ENCODE measurements around the gene BRD1.

The BRD1 gene

GRCh38 chr22:49736538-49736937 is 91.1 kb downstream of the BRD1 start:
- FAIRE-seq = no peak
- TF ChIP-seq PAX5 (IDR thresholded peaks at IDR 0.05; ENCODE audit: insufficient read depth, low read length, severe bottlenecking) (no peak), POLR2A (IDR thresholded peaks at IDR 0.05; ENCODE audit: low read depth, low read length) (no peak), SPI1 (IDR thresholded peaks at IDR 0.05; ENCODE audit: low read depth, low read length) (no peak), POU2F2 (IDR thresholded peaks at IDR 0.05; ENCODE audit: low read depth, low read length) (no peak), POLR2AphosphoS5 (IDR thresholded peaks at IDR 0.05; ENCODE audit: low read depth, low read length) (no peak), TAF1 (IDR thresholded peaks at IDR 0.05; ENCODE audit: low read depth, low read length) (no peak)
- no peak for DNase-seq (ENCODE audit: insufficient read length, low spot score)

- no peak for FAIRE-seq
- DNase-seq (ENCODE audit: insufficient read length, low spot score) = no peak
- TF ChIP-seq TAF1 (IDR thresholded peaks at IDR 0.05; ENCODE audit: low read depth, low read length) (no peak), PAX5 (IDR thresholded peaks at IDR 0.05; ENCODE audit: insufficient read depth, low read length, severe bottlenecking) (no peak), SPI1 (IDR thresholded peaks at IDR 0.05; ENCODE audit: low read depth, low read length) (no peak), POLR2AphosphoS5 (IDR thresholded peaks at IDR 0.05; ENCODE audit: low read depth, low read length) (no peak), POLR2A (IDR thresholded peaks at IDR 0.05; ENCODE audit: low read depth, low read length) (no peak), POU2F2 (IDR thresholded peaks at IDR 0.05; ENCODE audit: low read depth, low read length) (no peak)
Measured at GRCh38 chr22:49735901-49736421, 91.7 kb downstream of the BRD1 start.

GRCh38 chr22:49735411-49735900 is 92.2 kb downstream of the BRD1 start:
- FAIRE-seq (no peak), DNase-seq (ENCODE audit: insufficient read length, low spot score) (no peak)
- TF ChIP-seq POU2F2 (IDR thresholded peaks at IDR 0.05; ENCODE audit: low read depth, low read length) (no peak), POLR2AphosphoS5 (IDR thresholded peaks at IDR 0.05; ENCODE audit: low read depth, low read length) (no peak), SPI1 (IDR thresholded peaks at IDR 0.05; ENCODE audit: low read depth, low read length) (no peak), POLR2A (IDR thresholded peaks at IDR 0.05; ENCODE audit: low read depth, low read length) (no peak), PAX5 (IDR thresholded peaks at IDR 0.05; ENCODE audit: insufficient read depth, low read length, severe bottlenecking) (no peak), TAF1 (IDR thresholded peaks at IDR 0.05; ENCODE audit: low read depth, low read length) (no peak)

GRCh38 chr22:49734882-49735281 is 92.8 kb downstream of the BRD1 start:
- FAIRE-seq (no peak), DNase-seq (ENCODE audit: insufficient read length, low spot score) (no peak)
- TF ChIP-seq TAF1 (IDR thresholded peaks at IDR 0.05; ENCODE audit: low read depth, low read length) (no peak), PAX5 (IDR thresholded peaks at IDR 0.05; ENCODE audit: insufficient read depth, low read length, severe bottlenecking) (no peak), POLR2A (IDR thresholded peaks at IDR 0.05; ENCODE audit: low read depth, low read length) (no peak), SPI1 (IDR thresholded peaks at IDR 0.05; ENCODE audit: low read depth, low read length) (no peak), POLR2AphosphoS5 (IDR thresholded peaks at IDR 0.05; ENCODE audit: low read depth, low read length) (no peak), POU2F2 (IDR thresholded peaks at IDR 0.05; ENCODE audit: low read depth, low read length) (no peak)

- FAIRE-seq = no peak
- TF ChIP-seq PAX5 (IDR thresholded peaks at IDR 0.05; ENCODE audit: insufficient read depth, low read length, severe bottlenecking) (no peak), POU2F2 (IDR thresholded peaks at IDR 0.05; ENCODE audit: low read depth, low read length) (no peak), POLR2AphosphoS5 (IDR thresholded peaks at IDR 0.05; ENCODE audit: low read depth, low read length) (no peak), POLR2A (IDR thresholded peaks at IDR 0.05; ENCODE audit: low read depth, low read length) (no peak), SPI1 (IDR thresholded peaks at IDR 0.05; ENCODE audit: low read depth, low read length) (no peak), TAF1 (IDR thresholded peaks at IDR 0.05; ENCODE audit: low read depth, low read length) (no peak)
Measured at GRCh38 chr22:49734390-49734789, 93.3 kb downstream of the BRD1 start.

GRCh38 chr22:49733631-49734030 is 94.0 kb downstream of the BRD1 start:
- TF ChIP-seq TAF1 (IDR thresholded peaks at IDR 0.05; ENCODE audit: low read depth, low read length) = no peak
- TF ChIP-seq PAX5 (IDR thresholded peaks at IDR 0.05; ENCODE audit: insufficient read depth, low read length, severe bottlenecking) = no peak
- TF ChIP-seq POLR2AphosphoS5 (IDR thresholded peaks at IDR 0.05; ENCODE audit: low read depth, low read length) = no peak
- TF ChIP-seq POLR2A (IDR thresholded peaks at IDR 0.05; ENCODE audit: low read depth, low read length) = no peak
- no peak for TF ChIP-seq SPI1 (IDR thresholded peaks at IDR 0.05; ENCODE audit: low read depth, low read length)
- TF ChIP-seq POU2F2 (IDR thresholded peaks at IDR 0.05; ENCODE audit: low read depth, low read length) = no peak
- no peak for DNase-seq (ENCODE audit: insufficient read length, low spot score)
- no peak for FAIRE-seq

More at GRCh38 chr22:49734390-49734789, 93.3 kb downstream of the BRD1 start:
- no peak for DNase-seq (ENCODE audit: insufficient read length, low spot score)

- no peak for FAIRE-seq
Measured at GRCh38 chr22:49730656-49731055, 97.0 kb downstream of the BRD1 start.

GRCh38 chr22:49728570-49729271 is 99.0 kb downstream of the BRD1 start:
- DNase-seq (ENCODE audit: insufficient read length, low spot score) (no peak), FAIRE-seq (no peak)
- TF ChIP-seq SPI1 (IDR thresholded peaks at IDR 0.05; ENCODE audit: low read depth, low read length) (no peak), POU2F2 (IDR thresholded peaks at IDR 0.05; ENCODE audit: low read depth, low read length) (no peak), POLR2AphosphoS5 (IDR thresholded peaks at IDR 0.05; ENCODE audit: low read depth, low read length) (no peak)

More at GRCh38 chr22:49730656-49731055, 97.0 kb downstream of the BRD1 start:
- TF ChIP-seq SPI1 (IDR thresholded peaks at IDR 0.05; ENCODE audit: low read depth, low read length) (no peak), POU2F2 (IDR thresholded peaks at IDR 0.05; ENCODE audit: low read depth, low read length) (no peak), TAF1 (IDR thresholded peaks at IDR 0.05; ENCODE audit: low read depth, low read length) (no peak), POLR2A (IDR thresholded peaks at IDR 0.05; ENCODE audit: low read depth, low read length) (no peak), POLR2AphosphoS5 (IDR thresholded peaks at IDR 0.05; ENCODE audit: low read depth, low read length) (no peak), PAX5 (IDR thresholded peaks at IDR 0.05; ENCODE audit: insufficient read depth, low read length, severe bottlenecking) (no peak)
- DNase-seq (ENCODE audit: insufficient read length, low spot score) = no peak

- DNase-seq (ENCODE audit: insufficient read length, low spot score) = no peak
- TF ChIP-seq POLR2A (IDR thresholded peaks at IDR 0.05; ENCODE audit: low read depth, low read length) (no peak), SPI1 (IDR thresholded peaks at IDR 0.05; ENCODE audit: low read depth, low read length) (no peak), PAX5 (IDR thresholded peaks at IDR 0.05; ENCODE audit: insufficient read depth, low read length, severe bottlenecking) (no peak), POU2F2 (IDR thresholded peaks at IDR 0.05; ENCODE audit: low read depth, low read length) (no peak), POLR2AphosphoS5 (IDR thresholded peaks at IDR 0.05; ENCODE audit: low read depth, low read length) (no peak), TAF1 (IDR thresholded peaks at IDR 0.05; ENCODE audit: low read depth, low read length) (no peak)
- FAIRE-seq = no peak
Measured at GRCh38 chr22:49727881-49728569, 99.6 kb downstream of the BRD1 start.
